Stomach (tissue), 4 donors: Measurements from ENCODE around the gene AFTPH.

Experiments used
- CTCF ChIP-seq, 7 experiments: fragments of 450-650 bp in 4 of 7; fragments of 200-600 bp in 3 of 7; sonication (generic) in 3 of 7; IDR thresholded peaks; one replicate each; pipeline ENCODE4 v1.5.1; 2016 to 2019; ENCODE audit warnings: antibody characterized with exemption in 7 of 7, control low read depth in 2 of 7, mild to moderate bottlenecking in 1 of 7
- POLR2A ChIP-seq, 4 donors: fragments of 450-650 bp; IDR thresholded peaks; one replicate each; pipeline ENCODE4 v1.6.1; 2016; ENCODE audit warnings: antibody characterized with exemption in 4 of 4, control low read depth in 2 of 4, mild to moderate bottlenecking in 1 of 4, moderate library complexity in 1 of 4
- POLR2AphosphoS5 ChIP-seq, 3 donors: sonication (generic); formaldehyde crosslinking; IDR thresholded peaks; one replicate each; pipeline ENCODE4 v1.6.1; 2016; ENCODE audit warnings: antibody characterized with exemption in 3 of 3

GRCh38 chr2:64501946-64502345 is 22.2 kb upstream of the AFTPH start:
- TF ChIP-seq POLR2A (IDR thresholded peaks at IDR 0.05), result no peak
- TF ChIP-seq POLR2AphosphoS5 (IDR thresholded peaks at IDR 0.05), result no peak
- TF ChIP-seq CTCF (IDR thresholded peaks at IDR 0.05), result no peak
